Nephron progenitor cell (in vitro differentiated cells): ENCODE results near the gene PMVK.

ENCODE experiments used
- DNase-seq: peaks from one replicate; pipeline ENCODE4 v3.0.0; 2021
- H3K27ac Mint-ChIP-seq: 2 replicates; pipeline ENCODE4 v1.8.0; 2021; ENCODE audit warnings: mild to moderate bottlenecking, moderate library complexity, mixed read lengths
- H3K27me3 Mint-ChIP-seq: 2 replicates; pipeline ENCODE4 v1.8.0; 2021; ENCODE audit warnings: mild to moderate bottlenecking, low read depth, mixed read lengths; ENCODE audit not compliant: poor library complexity
- H3K36me3 Mint-ChIP-seq: 2 replicates; pipeline ENCODE4 v1.8.0; 2021; ENCODE audit warnings: low read depth, mixed read lengths
- H3K4me1 Mint-ChIP-seq: 2 replicates; pipeline ENCODE4 v1.8.0; 2021; ENCODE audit warnings: mixed read lengths
- H3K4me3 Mint-ChIP-seq: 2 replicates; pipeline ENCODE4 v1.8.0; 2021; ENCODE audit warnings: mild to moderate bottlenecking, moderate library complexity, mixed read lengths
- H3K9me3 Mint-ChIP-seq: 2 replicates; pipeline ENCODE4 v1.8.0; 2021; ENCODE audit warnings: mild to moderate bottlenecking, moderate library complexity, mixed read lengths
- CTCF ChIP-seq: fragments of 200-600 bp; sonication (generic); IDR thresholded peaks from 2 replicates; pipeline ENCODE4 v1.5.0; 2021; ENCODE audit warnings: antibody characterized with exemption

Gene PMVK

DNA sequence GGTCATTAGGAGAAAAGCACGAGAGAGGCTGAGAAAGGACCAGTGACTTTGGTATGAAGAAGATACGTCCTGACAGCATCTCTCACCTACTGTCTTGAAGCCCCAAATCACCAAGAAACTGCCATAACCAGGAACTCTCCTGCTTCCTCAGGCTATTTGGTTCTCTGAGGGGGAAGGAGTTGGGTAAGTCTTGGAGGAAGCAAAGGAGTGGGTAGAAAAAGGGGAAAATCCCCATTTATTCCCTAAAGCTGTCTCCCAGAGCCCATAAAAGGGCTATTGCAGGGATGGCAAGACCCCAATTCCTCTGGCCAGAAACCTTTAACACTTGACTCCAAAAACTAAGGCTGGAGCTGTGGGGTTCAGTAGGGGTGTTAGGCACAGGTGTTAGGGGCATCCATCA lies 21.5 kb upstream of the PMVK start:
- H3K36me3 Mint-ChIP-seq: peaks cover 5% of the 10 kb centered on the region
- TF ChIP-seq CTCF: no peak
- H3K27ac Mint-ChIP-seq: peak overlapping the region; percentile 64
- peaks cover 72% of the 10 kb centered on the region for H3K4me1 Mint-ChIP-seq
- no peaks in the 10 kb centered on the region for H3K27me3 Mint-ChIP-seq
- H3K4me3 Mint-ChIP-seq: no peak overlapping the region
- no peak for DNase-seq
- H3K9me3 Mint-ChIP-seq: no peaks in the 10 kb centered on the region

- no peak for TF ChIP-seq CTCF
- H3K27ac Mint-ChIP-seq: peak overlapping the region; percentile 100
- DNase-seq: no peak
- peaks cover 5% of the 10 kb centered on the region for H3K36me3 Mint-ChIP-seq
- H3K9me3 Mint-ChIP-seq: no peaks in the 10 kb centered on the region
- peak overlapping the region; percentile 94 for H3K4me3 Mint-ChIP-seq
- H3K4me1 Mint-ChIP-seq: peaks cover 72% of the 10 kb centered on the region
- H3K27me3 Mint-ChIP-seq: no peaks in the 10 kb centered on the region
Measured at GRCh38 chr1:154957091-154957657, 20.7 kb upstream of the PMVK start.

DNA sequence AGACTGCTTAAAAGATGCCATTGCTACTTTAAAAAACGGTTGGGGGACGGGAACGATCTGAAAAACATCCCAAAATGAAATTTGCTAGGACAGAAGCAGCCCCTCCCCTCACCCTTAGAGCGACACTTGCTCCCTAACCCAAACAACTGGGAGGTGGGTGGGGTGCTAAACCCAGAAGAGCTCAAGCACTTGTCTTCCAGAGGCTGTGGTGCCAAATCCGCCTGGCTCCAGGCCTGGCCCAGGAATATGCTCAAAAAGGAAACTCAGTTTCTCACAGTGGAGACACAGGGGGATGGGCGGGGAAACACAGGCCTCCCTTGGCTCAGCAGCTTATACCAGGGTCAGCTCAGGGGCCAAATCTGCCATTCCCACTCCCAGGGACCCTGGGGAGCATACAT lies 20.0 kb upstream of the PMVK start:
- DNase-seq: no peak
- peak overlapping the region; percentile 100 for H3K27ac Mint-ChIP-seq
- no peaks in the 10 kb centered on the region for H3K9me3 Mint-ChIP-seq
- peak overlapping the region; percentile 94 for H3K4me3 Mint-ChIP-seq
- H3K36me3 Mint-ChIP-seq: peaks cover 5% of the 10 kb centered on the region
- no peak for TF ChIP-seq CTCF
- peaks cover 74% of the 10 kb centered on the region for H3K4me1 Mint-ChIP-seq
- no peaks in the 10 kb centered on the region for H3K27me3 Mint-ChIP-seq

- H3K9me3 Mint-ChIP-seq: no peaks in the 10 kb centered on the region
- H3K4me3 Mint-ChIP-seq: peak within 1 kb of the TSS; percentile 94
- TF ChIP-seq CTCF: peak; percentile 14
- peak; percentile 81 for DNase-seq
- peaks cover 70% of the 10 kb centered on the region for H3K4me1 Mint-ChIP-seq
- no peaks in the 10 kb centered on the region for H3K27me3 Mint-ChIP-seq
- peaks cover 5% of the 10 kb centered on the region for H3K36me3 Mint-ChIP-seq
- peak within 1 kb of the TSS; percentile 100 for H3K27ac Mint-ChIP-seq
Measured at GRCh38 chr1:154955718-154956543, 19.4 kb upstream of the PMVK start, which contains the start of gene PBXIP1. TSS of gene PBXIP1 (minus strand) at chr1:154956099. CDS start at chr1:154953721, 2,378 bp downstream.

DNA sequence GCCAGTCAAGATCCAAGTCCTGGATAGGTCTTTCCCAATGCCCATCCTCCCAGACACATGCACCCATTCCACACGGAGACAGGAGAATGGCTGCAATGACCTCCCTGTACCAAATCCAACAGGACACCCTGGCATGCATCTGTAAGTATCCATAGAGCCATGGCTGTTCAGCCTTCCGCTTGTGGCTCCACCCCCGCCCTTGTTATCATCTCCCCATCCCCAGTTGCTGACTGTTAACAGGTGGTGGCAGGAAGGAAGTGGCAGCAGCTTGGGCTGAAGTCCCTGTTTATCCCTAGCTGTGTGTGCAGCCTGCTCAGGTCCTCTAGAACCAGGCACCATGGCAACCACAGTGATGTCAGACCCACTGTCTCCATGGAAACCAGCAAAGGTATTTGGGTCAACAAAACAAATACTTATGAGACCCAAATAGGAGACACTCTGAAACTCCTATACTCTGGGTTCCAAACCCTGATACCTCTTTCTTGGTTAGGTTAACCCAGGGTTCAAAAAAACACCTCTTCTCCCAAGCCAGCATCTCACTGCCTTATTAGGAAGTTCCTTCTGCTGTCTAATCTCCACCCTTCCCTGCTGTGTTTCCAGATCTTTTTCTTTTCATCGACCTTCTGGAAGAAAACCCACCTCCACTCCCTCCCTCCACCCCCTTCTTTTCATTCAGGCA lies 18.7 kb upstream of the PMVK start:
- peaks cover 63% of the 10 kb centered on the region for H3K4me1 Mint-ChIP-seq
- no peak for TF ChIP-seq CTCF
- peak overlapping the region; percentile 100 for H3K27ac Mint-ChIP-seq
- peak; percentile 50 for DNase-seq
- peak overlapping the region; percentile 94 for H3K4me3 Mint-ChIP-seq
- no peaks in the 10 kb centered on the region for H3K9me3 Mint-ChIP-seq
- peaks cover 11% of the 10 kb centered on the region for H3K36me3 Mint-ChIP-seq
- H3K27me3 Mint-ChIP-seq: no peaks in the 10 kb centered on the region
